HEK293 (cell line): ENCODE data around the gene TRMT61A.
A peak's percentile ranks its signal among the peaks of the same experiment; 100 is the strongest.

Experiments used
- GFI1B ChIP-seq: fragments of 450-650 bp; formaldehyde crosslinking; IDR thresholded peaks from 2 replicates; pipeline ENCODE4 v1.5.1; 2016; ENCODE audit warnings: missing biosample characterization, missing genetic modification characterization
- HIC1 ChIP-seq: fragments of 450-650 bp; formaldehyde crosslinking; IDR thresholded peaks from 2 replicates; pipeline ENCODE4 v1.5.1; 2016; ENCODE audit warnings: missing biosample characterization, missing genetic modification characterization
- HOXD13 ChIP-seq: sonication (generic); formaldehyde crosslinking; IDR thresholded peaks from 2 replicates; pipeline ENCODE4 v1.8.0; 2022; ENCODE audit warnings: missing genetic modification reagents, borderline replicate concordance
- KLF1 ChIP-seq: fragments of 450-650 bp; formaldehyde crosslinking; IDR thresholded peaks from 2 replicates; pipeline ENCODE4 v1.5.1; 2016; ENCODE audit warnings: missing biosample characterization, missing genetic modification characterization
- KLF10 ChIP-seq: fragments of 450-650 bp; IDR thresholded peaks from 2 replicates; pipeline ENCODE4 v1.5.1; 2018; ENCODE audit warnings: missing biosample characterization, mild to moderate bottlenecking, missing genetic modification characterization
- KLF9 ChIP-seq: fragments of 450-650 bp; formaldehyde crosslinking; IDR thresholded peaks from 2 replicates; pipeline ENCODE4 v1.5.1; 2016; ENCODE audit warnings: missing biosample characterization, missing genetic modification characterization, low read depth
- OVOL3 ChIP-seq: fragments of 450-650 bp; formaldehyde crosslinking; IDR thresholded peaks from 2 replicates; pipeline ENCODE4 v1.5.1; 2016; ENCODE audit warnings: missing biosample characterization, missing genetic modification characterization
- WT1 ChIP-seq: fragments of 450-650 bp; formaldehyde crosslinking; IDR thresholded peaks from 2 replicates; pipeline ENCODE4 v1.5.1; 2016; ENCODE audit warnings: missing biosample characterization, missing genetic modification characterization
- ZBTB17 ChIP-seq: fragments of 450-650 bp; formaldehyde crosslinking; IDR thresholded peaks from 2 replicates; pipeline ENCODE4 v1.5.1; 2016; ENCODE audit warnings: missing biosample characterization, missing genetic modification characterization
- ZBTB26 ChIP-seq: fragments of 450-650 bp; formaldehyde crosslinking; optimal IDR thresholded peaks from 2 replicates; pipeline ENCODE3; 2016; ENCODE audit warnings: missing biosample characterization, mild to moderate bottlenecking, missing genetic modification characterization
- ZBTB6 ChIP-seq: fragments of 450-650 bp; formaldehyde crosslinking; IDR thresholded peaks from 2 replicates; pipeline ENCODE4 v1.5.1; 2017; ENCODE audit warnings: missing biosample characterization, missing genetic modification characterization
- ZNF114 ChIP-seq: fragments of 450-650 bp; formaldehyde crosslinking; IDR thresholded peaks from 2 replicates; pipeline ENCODE4 v1.5.0; 2017; ENCODE audit warnings: missing biosample characterization, missing genetic modification characterization
- ZNF148 ChIP-seq: fragments of 450-650 bp; formaldehyde crosslinking; IDR thresholded peaks from 2 replicates; pipeline ENCODE4 v1.5.0; 2017; ENCODE audit warnings: missing biosample characterization, missing genetic modification characterization, borderline replicate concordance
- ZNF157 ChIP-seq: fragments of 450-650 bp; formaldehyde crosslinking; IDR thresholded peaks from 2 replicates; pipeline ENCODE4 v1.5.1; 2016; ENCODE audit warnings: missing biosample characterization, missing genetic modification characterization
- ZNF214 ChIP-seq: fragments of 450-650 bp; formaldehyde crosslinking; IDR thresholded peaks from 2 replicates; pipeline ENCODE4 v1.5.1; 2017; ENCODE audit warnings: missing biosample characterization, mild to moderate bottlenecking, missing genetic modification characterization, borderline replicate concordance
- ZNF248 ChIP-seq: fragments of 450-650 bp; formaldehyde crosslinking; IDR thresholded peaks from 2 replicates; pipeline ENCODE4 v1.5.1; 2017; ENCODE audit warnings: missing biosample characterization, missing genetic modification characterization
- ZNF26 ChIP-seq: fragments of 450-650 bp; formaldehyde crosslinking; IDR thresholded peaks from 2 replicates; pipeline ENCODE4 v1.5.1; 2016; ENCODE audit warnings: missing biosample characterization, missing genetic modification characterization
- ZNF292 ChIP-seq: fragments of 450-650 bp; formaldehyde crosslinking; IDR thresholded peaks from 2 replicates; pipeline ENCODE4 v1.5.1; 2016; ENCODE audit warnings: low read depth, missing biosample characterization, missing genetic modification characterization, borderline replicate concordance
- ZNF324 ChIP-seq: fragments of 450-650 bp; formaldehyde crosslinking; IDR thresholded peaks from 2 replicates; pipeline ENCODE4 v1.5.1; 2016; ENCODE audit warnings: missing biosample characterization, missing genetic modification characterization
- ZNF341 ChIP-seq: fragments of 450-650 bp; formaldehyde crosslinking; IDR thresholded peaks from 2 replicates; pipeline ENCODE4; 2016; ENCODE audit warnings: low read depth, missing biosample characterization, missing genetic modification characterization
- ZNF433 ChIP-seq: fragments of 450-650 bp; formaldehyde crosslinking; IDR thresholded peaks from 2 replicates; pipeline ENCODE4 v1.5.1; 2016; ENCODE audit warnings: missing biosample characterization, missing genetic modification characterization, low read depth
- ZNF549 ChIP-seq: fragments of 450-650 bp; IDR thresholded peaks from 2 replicates; pipeline ENCODE4 v1.5.1; 2018; ENCODE audit warnings: missing biosample characterization, missing genetic modification characterization, mild to moderate bottlenecking, inconsistent platforms, moderate library complexity
- ZNF692 ChIP-seq: fragments of 450-650 bp; formaldehyde crosslinking; IDR thresholded peaks from 2 replicates; pipeline ENCODE4 v1.5.1; 2016; ENCODE audit warnings: missing biosample characterization, missing genetic modification characterization
- ZNF837 ChIP-seq: fragments of 450-650 bp; formaldehyde crosslinking; IDR thresholded peaks from 2 replicates; pipeline ENCODE4 v1.5.1; 2016; ENCODE audit warnings: missing biosample characterization, missing genetic modification characterization
- ZSCAN30 ChIP-seq: fragments of 450-650 bp; IDR thresholded peaks from 2 replicates; pipeline ENCODE4 v1.5.1; 2018; ENCODE audit warnings: missing biosample characterization, mild to moderate bottlenecking, missing genetic modification characterization, moderate library complexity

TRMT61A gene

GRCh38 chr14:103519837-103520212 is 9.2 kb upstream of the TRMT61A start (continued):
- TF ChIP-seq KLF10 (tag by site-specific recombination) (no peak), ZBTB17 (tag by site-specific recombination) (no peak), ZNF433 (tag by site-specific recombination) (no peak), ZNF692 (no peak), ZNF549 (tag by site-specific recombination) (no peak), ZSCAN30 (tag by site-specific recombination) (no peak), ZNF837 (tag by site-specific recombination) (no peak), ZNF157 (tag by site-specific recombination) (no peak), KLF9 (tag by site-specific recombination) (peak; percentile 33), ZBTB26 (tag by site-specific recombination) (peak; percentile 8), KLF1 (no peak), ZNF214 (tag by site-specific recombination) (no peak), ZBTB6 (no peak), ZNF341 (peak; percentile 80), ZNF114 (tag by site-specific recombination) (no peak), ZNF26 (tag by site-specific recombination) (no peak), WT1 (tag by site-specific recombination) (no peak), HOXD13 (CRISPR knock-in tag) (no peak), ZNF148 (tag by site-specific recombination) (no peak), OVOL3 (tag by site-specific recombination) (no peak), ZNF292 (tag by site-specific recombination) (no peak), GFI1B (tag by site-specific recombination) (no peak), HIC1 (tag by site-specific recombination) (no peak; the same call in none of the 2 replicates), ZNF324 (0 out of 2 replicates have a peak, but pooled peaks have one; percentile 7), ZNF248 (no peak)
